Naive thymus-derived CD4-positive, alpha-beta T cell (primary cell): ENCODE data around the gene EIF4G3. TPM values are rescaled to one million over a fixed set of nuclear protein-coding genes. Genes with fewer than 3 reads are reported as not detected.

Experiments
- ATAC-seq: fragments of 150-1000 bp; cut with Tn5 transposase; 2 replicates; pipeline ENCODE4 v1.10.0; 2021; ENCODE audit warnings: mild to moderate bottlenecking, moderate library complexity
- CTCF ChIA-PET: fragments of 350-600 bp; sonication (Branson Sonifier 250); formaldehyde crosslinking; loops from one replicate; lab custom pipeline; 2021; ENCODE audit warnings: antibody characterized with exemption; lab: Charles Lee
- POLR2A ChIA-PET: fragments of 350-600 bp; sonication (Branson Sonifier 250); formaldehyde crosslinking; loops from one replicate; lab custom pipeline; 2021; ENCODE audit warnings: antibody characterized with exemption, inconsistent platforms; lab: Charles Lee
- DNase-seq, 9 donors: peaks; one replicate each; pipeline versions ENCODE4 v3.0.0 to v3.0.0-alpha.2; 2020 to 2022; ENCODE audit warnings: mixed read lengths in 1 of 9
- H3K27ac ChIP-seq: one replicate; pipeline ENCODE4 v1.7.0; 2013; ENCODE audit warnings: mild to moderate bottlenecking, low read depth, low read length, moderate library complexity
- H3K27me3 ChIP-seq, 2 donors: one replicate each; pipeline ENCODE4 v1.7.0; 2013; ENCODE audit warnings: low read length in 2 of 2, mild to moderate bottlenecking in 2 of 2, moderate library complexity in 2 of 2; ENCODE audit not compliant: control insufficient read depth in 2 of 2, insufficient read depth in 2 of 2
- H3K36me3 ChIP-seq, 3 experiments: 1 replicate in 2 of 3; 2 replicates in 1 of 3; pipeline ENCODE4 v1.7.0; 2013; ENCODE audit warnings: low read length in 3 of 3, mild to moderate bottlenecking in 3 of 3, moderate library complexity in 1 of 3; ENCODE audit not compliant: insufficient read depth in 3 of 3, control insufficient read depth in 2 of 3
- H3K4me1 ChIP-seq, 2 donors: one replicate each; pipeline ENCODE4 v1.7.0; 2013; ENCODE audit warnings: low read length in 2 of 2, mild to moderate bottlenecking in 2 of 2, moderate library complexity in 1 of 2; ENCODE audit not compliant: control insufficient read depth in 2 of 2, insufficient read depth in 2 of 2
- H3K4me3 ChIP-seq: 2 replicates; pipeline ENCODE4 v1.7.0; 2013; ENCODE audit warnings: mild to moderate bottlenecking, low read length
- H3K9me3 ChIP-seq, 3 experiments: 1 replicate in 2 of 3; 2 replicates in 1 of 3; pipeline ENCODE4 v1.7.0; 2013; ENCODE audit warnings: low read length in 3 of 3; ENCODE audit not compliant: control insufficient read depth in 2 of 3
- H3K27ac Mint-ChIP-seq, 9 donors: one replicate each; pipeline ENCODE4 v1.8.0; 2020 to 2022; ENCODE audit warnings: mixed read lengths in 9 of 9, mild to moderate bottlenecking in 8 of 9, moderate library complexity in 5 of 9, inconsistent platforms in 2 of 9
- H3K27me3 Mint-ChIP-seq, 5 donors: one replicate each; pipeline ENCODE4 v1.8.0; 2021 to 2022; ENCODE audit warnings: mixed read lengths in 5 of 5, mild to moderate bottlenecking in 1 of 5
- H3K36me3 Mint-ChIP-seq, 5 donors: one replicate each; pipeline ENCODE4 v1.8.0; 2020 to 2022; ENCODE audit warnings: mixed read lengths in 5 of 5, mild to moderate bottlenecking in 3 of 5, inconsistent platforms in 1 of 5
- H3K4me1 Mint-ChIP-seq, 7 donors: one replicate each; pipeline ENCODE4 v1.8.0; 2020 to 2022; ENCODE audit warnings: mixed read lengths in 7 of 7, mild to moderate bottlenecking in 3 of 7, inconsistent platforms in 1 of 7
- H3K4me3 Mint-ChIP-seq, 10 donors: one replicate each; pipeline ENCODE4 v1.8.0; 2020 to 2022; ENCODE audit warnings: mild to moderate bottlenecking in 10 of 10, mixed read lengths in 10 of 10, moderate library complexity in 6 of 10, inconsistent platforms in 2 of 10
- H3K9me3 Mint-ChIP-seq, 11 donors: one replicate each; pipeline ENCODE4 v1.8.0; 2020 to 2022; ENCODE audit warnings: mixed read lengths in 11 of 11, mild to moderate bottlenecking in 4 of 11, inconsistent platforms in 1 of 11, moderate library complexity in 1 of 11
- intact Hi-C, 2 donors: fragments of 100-400 bp; cut with micrococcal nuclease; formaldehyde crosslinking; loops; one replicate each; pipeline ENCODE4 v1.15.1; 2023
- polyA plus RNA-seq, 2 donors: library from polyadenylated mRNA; unstranded; fragments of 300-500 nt; fragmentation: Illumina TruSeq; gene quantifications; one replicate each; pipeline ENCODE4 v1.2.3, GENCODE V29; 2021
- total RNA-seq, 6 experiments: library from RNA in 5 of 6; stranded (reverse) in 5 of 6; gene quantifications; 1 replicate in 5 of 6; 2 replicates in 1 of 6; pipeline ENCODE4 v1.2.3 and lab custom pipeline; 2021 to 2026

Gene EIF4G3
- total and polyA plus RNA-seq, 7 experiments from 2014 or later: 3.3 to 46.3 (median 16.4) TPM

- no peaks in the 10 kb centered on the region for H3K9me3 Mint-ChIP-seq
- H3K36me3 ChIP-seq: no peaks in the 10 kb centered on the region
- no peak overlapping the region for H3K27ac ChIP-seq
- DNase-seq (no peak), ATAC-seq (no peak)
- H3K27me3 ChIP-seq: no peaks in the 10 kb centered on the region
- no peak overlapping the region for H3K4me3 ChIP-seq
- H3K27ac Mint-ChIP-seq: no peak overlapping the region
- no peak overlapping the region for H3K4me3 Mint-ChIP-seq
- H3K9me3 ChIP-seq: no peaks in the 10 kb centered on the region
- peaks cover 0 to 10% (median 0%) of the 10 kb centered on the region in 5 donors for H3K36me3 Mint-ChIP-seq
- peaks cover 0 to 36% (median 6%) of the 10 kb centered on the region in 7 donors for H3K4me1 Mint-ChIP-seq
- no peaks in the 10 kb centered on the region for H3K4me1 ChIP-seq
- ChIA-PET CTCF (interaction anchor here (1.7 kb wide), 1 partner anchor 207 kb away, joined by 5 read pairs; no protein-coding TSS in a partner anchor), POLR2A (no interaction called here)
- intact Hi-C loops: no loop called here
- no peaks in the 10 kb centered on the region for H3K27me3 Mint-ChIP-seq
These were observed 187.8 kb downstream of the EIF4G3 start for GRCh38 chr1:20988943-20989342.

- no peaks in the 10 kb centered on the region for H3K36me3 ChIP-seq
- H3K27ac ChIP-seq: no peak overlapping the region
- Mint-ChIP-seq H3K27ac (no peak overlapping the region), H3K27me3 (no peaks in the 10 kb centered on the region), H3K4me3 (no peak overlapping the region), H3K4me1 (peaks cover 0 to 30% (median 6%) of the 10 kb centered on the region in 7 donors), H3K36me3 (peaks cover 0 to 10% (median 0%) of the 10 kb centered on the region in 5 donors), H3K9me3 (no peaks in the 10 kb centered on the region)
- no peaks in the 10 kb centered on the region for H3K4me1 ChIP-seq
- ChIA-PET CTCF (interaction anchor here (1.7 kb wide), 1 partner anchor 208 kb away, joined by 5 read pairs; no protein-coding TSS in a partner anchor), POLR2A (no interaction called here)
- no peak overlapping the region for H3K4me3 ChIP-seq
- ATAC-seq (no peak), DNase-seq (no peak)
- intact Hi-C loops: no loop called here
- no peaks in the 10 kb centered on the region for H3K9me3 ChIP-seq
- H3K27me3 ChIP-seq: no peaks in the 10 kb centered on the region
These were observed 188.6 kb downstream of the EIF4G3 start for GRCh38 chr1:20987831-20988825.

GRCh38 chr1:20983297-20983889 lies 193.3 kb downstream of the EIF4G3 start:
- no peak overlapping the region for H3K27ac ChIP-seq
- ChIA-PET CTCF (interaction anchor here (1.0 kb wide), 1 partner anchor 211 kb away, joined by 3 read pairs; no protein-coding TSS in a partner anchor), POLR2A (interaction anchor here (0.5 kb wide), 1 partner anchor 56 kb away, joined by 3 read pairs; no protein-coding TSS in a partner anchor)
- H3K9me3 ChIP-seq: no peaks in the 10 kb centered on the region
- ATAC-seq (no peak), DNase-seq (no peak)
- no peak overlapping the region for H3K4me3 ChIP-seq
- no peaks in the 10 kb centered on the region for H3K27me3 Mint-ChIP-seq
- no peaks in the 10 kb centered on the region for H3K9me3 Mint-ChIP-seq
- H3K27me3 ChIP-seq: no peaks in the 10 kb centered on the region
- intact Hi-C loops: no loop called here
- no peak overlapping the region for H3K4me3 Mint-ChIP-seq
- peaks cover 0 to 12% (median 0%) of the 10 kb centered on the region in 7 donors for H3K4me1 Mint-ChIP-seq
- H3K36me3 Mint-ChIP-seq: peaks cover 0 to 16% (median 0%) of the 10 kb centered on the region in 5 donors
- no peak overlapping the region for H3K27ac Mint-ChIP-seq
- H3K36me3 ChIP-seq: peaks cover 0 to 3% (median 0%) of the 10 kb centered on the region in 3 experiments
- H3K4me1 ChIP-seq: no peaks in the 10 kb centered on the region

GRCh38 chr1:20982316-20982715 lies 194.4 kb downstream of the EIF4G3 start:
- intact Hi-C loops: loop anchor here (1.0 kb wide), 1 partner anchor 213 kb away; no protein-coding TSS in a partner anchor
- peaks cover 0 to 3% (median 0%) of the 10 kb centered on the region in 3 experiments for H3K36me3 ChIP-seq
- H3K4me1 Mint-ChIP-seq: peaks cover 0 to 4% (median 0%) of the 10 kb centered on the region in 7 donors
- DNase-seq: no peak
- ChIA-PET CTCF (interaction anchor here (0.8 to 1.3 kb wide), 2 partner anchors 18 to 219 kb away, joined by 4 to 5 read pairs; no protein-coding TSS in a partner anchor), POLR2A (no interaction called here)
- H3K27me3 ChIP-seq: no peaks in the 10 kb centered on the region
- H3K4me3 Mint-ChIP-seq: no peak overlapping the region
- no peaks in the 10 kb centered on the region for H3K9me3 Mint-ChIP-seq
- peak overlapping the region in 1 of 9 donors; percentile 29 for H3K27ac Mint-ChIP-seq
- no peak overlapping the region for H3K27ac ChIP-seq
- H3K9me3 ChIP-seq: no peaks in the 10 kb centered on the region
- ATAC-seq: no peak
- H3K4me3 ChIP-seq: no peak overlapping the region
- no peaks in the 10 kb centered on the region for H3K27me3 Mint-ChIP-seq
- no peaks in the 10 kb centered on the region for H3K4me1 ChIP-seq
- peaks cover 0 to 16% (median 0%) of the 10 kb centered on the region in 5 donors for H3K36me3 Mint-ChIP-seq

GRCh38 chr1:20981915-20982314 lies 194.8 kb downstream of the EIF4G3 start:
- no peaks in the 10 kb centered on the region for H3K27me3 Mint-ChIP-seq
- ChIA-PET POLR2A (no interaction called here), CTCF (interaction anchor here (0.8 to 1.3 kb wide), 2 partner anchors 18 to 219 kb away, joined by 4 to 5 read pairs; no protein-coding TSS in a partner anchor)
- H3K9me3 ChIP-seq: no peaks in the 10 kb centered on the region
- H3K4me1 Mint-ChIP-seq: peaks cover 0 to 4% (median 0%) of the 10 kb centered on the region in 7 donors
- H3K27me3 ChIP-seq: no peaks in the 10 kb centered on the region
- ATAC-seq (no peak), DNase-seq (no peak)
- H3K4me3 Mint-ChIP-seq: no peak overlapping the region
- H3K36me3 ChIP-seq: peaks cover 0 to 3% (median 0%) of the 10 kb centered on the region in 3 experiments
- no peaks in the 10 kb centered on the region for H3K9me3 Mint-ChIP-seq
- intact Hi-C loops: loop anchor here (1.0 kb wide), 1 partner anchor 213 kb away; no protein-coding TSS in a partner anchor
- no peaks in the 10 kb centered on the region for H3K4me1 ChIP-seq
- H3K27ac Mint-ChIP-seq: peak overlapping the region in 1 of 9 donors; percentile 29
- H3K36me3 Mint-ChIP-seq: peaks cover 0 to 16% (median 0%) of the 10 kb centered on the region in 5 donors
- no peak overlapping the region for H3K4me3 ChIP-seq
- no peak overlapping the region for H3K27ac ChIP-seq

- Mint-ChIP-seq H3K9me3 (no peaks in the 10 kb centered on the region), H3K27ac (no peak overlapping the region), H3K27me3 (no peaks in the 10 kb centered on the region), H3K4me1 (peaks cover 0 to 3% (median 0%) of the 10 kb centered on the region in 7 donors), H3K36me3 (peaks cover 0 to 12% (median 0%) of the 10 kb centered on the region in 5 donors), H3K4me3 (no peak overlapping the region)
- DNase-seq (no peak), ATAC-seq (no peak)
- Histone ChIP-seq H3K27me3 (no peaks in the 10 kb centered on the region), H3K4me1 (no peaks in the 10 kb centered on the region), H3K27ac (no peak overlapping the region), H3K4me3 (no peak overlapping the region), H3K9me3 (no peaks in the 10 kb centered on the region), H3K36me3 (peaks cover 0 to 3% (median 0%) of the 10 kb centered on the region in 3 experiments)
- ChIA-PET CTCF (no interaction called here), POLR2A (no interaction called here)
- intact Hi-C loops: no loop called here
These were observed 196.6 kb downstream of the EIF4G3 start for GRCh38 chr1:20980051-20980450.
